Neural progenitor cell (in vitro differentiated cells): ENCODE measurements around the gene GNB2.

Experiments
- EZH2 ChIP-seq: fragments of 200-600 bp; sonication (generic); IDR thresholded peaks from 2 replicates; pipeline ENCODE4 v1.6.1; 2017; ENCODE audit warnings: antibody characterized with exemption, mild to moderate bottlenecking, moderate library complexity
- EZH2phosphoT487 ChIP-seq: fragments of 200-600 bp; sonication (generic); IDR thresholded peaks from 2 replicates; pipeline ENCODE4 v1.6.1; 2017; ENCODE audit warnings: antibody characterized with exemption
- TF ChIP-seq, protein P1 (sequence below): fragments of 200-600 bp; sonication (generic); IDR thresholded peaks from 2 replicates; pipeline ENCODE4 v1.5.1; 2017; ENCODE audit warnings: antibody characterized with exemption, mild to moderate bottlenecking

DNA sequence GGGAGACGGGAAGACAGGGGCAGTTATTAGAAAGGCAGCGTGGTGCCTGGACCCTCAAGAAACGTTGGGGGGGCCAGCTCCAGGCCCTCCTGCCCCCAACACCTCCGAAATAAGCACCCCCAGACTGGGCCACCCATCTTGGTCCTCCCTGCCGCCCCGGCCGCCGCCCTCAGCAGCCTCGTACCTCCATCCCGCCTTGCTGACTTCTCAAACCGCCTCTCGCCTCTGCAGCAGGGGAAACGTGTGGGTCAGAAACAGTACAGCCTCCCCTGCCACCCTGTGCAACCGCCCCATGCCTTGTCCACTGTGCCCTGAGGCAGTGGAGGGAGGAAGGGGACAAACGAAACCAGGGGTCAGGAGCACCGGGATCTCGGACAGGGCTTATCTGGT, 13.3 kb downstream of the GNB2 start:
- TF ChIP-seq, protein P1, sequence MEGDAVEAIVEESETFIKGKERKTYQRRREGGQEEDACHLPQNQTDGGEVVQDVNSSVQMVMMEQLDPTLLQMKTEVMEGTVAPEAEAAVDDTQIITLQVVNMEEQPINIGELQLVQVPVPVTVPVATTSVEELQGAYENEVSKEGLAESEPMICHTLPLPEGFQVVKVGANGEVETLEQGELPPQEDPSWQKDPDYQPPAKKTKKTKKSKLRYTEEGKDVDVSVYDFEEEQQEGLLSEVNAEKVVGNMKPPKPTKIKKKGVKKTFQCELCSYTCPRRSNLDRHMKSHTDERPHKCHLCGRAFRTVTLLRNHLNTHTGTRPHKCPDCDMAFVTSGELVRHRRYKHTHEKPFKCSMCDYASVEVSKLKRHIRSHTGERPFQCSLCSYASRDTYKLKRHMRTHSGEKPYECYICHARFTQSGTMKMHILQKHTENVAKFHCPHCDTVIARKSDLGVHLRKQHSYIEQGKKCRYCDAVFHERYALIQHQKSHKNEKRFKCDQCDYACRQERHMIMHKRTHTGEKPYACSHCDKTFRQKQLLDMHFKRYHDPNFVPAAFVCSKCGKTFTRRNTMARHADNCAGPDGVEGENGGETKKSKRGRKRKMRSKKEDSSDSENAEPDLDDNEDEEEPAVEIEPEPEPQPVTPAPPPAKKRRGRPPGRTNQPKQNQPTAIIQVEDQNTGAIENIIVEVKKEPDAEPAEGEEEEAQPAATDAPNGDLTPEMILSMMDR: no peak
- TF ChIP-seq EZH2phosphoT487: no peak
- TF ChIP-seq EZH2: no peak
